ENCODE results near the gene ESYT3. TPM values are rescaled to one million over a fixed set of nuclear protein-coding genes. Genes with fewer than 3 reads are reported as not detected.

ESYT3 gene
- total and polyA plus RNA-seq, 9 of the 15 experiments (the other 6 are each of a cell fraction or from before 2014, with no cell fraction given) = not detected

DNA sequence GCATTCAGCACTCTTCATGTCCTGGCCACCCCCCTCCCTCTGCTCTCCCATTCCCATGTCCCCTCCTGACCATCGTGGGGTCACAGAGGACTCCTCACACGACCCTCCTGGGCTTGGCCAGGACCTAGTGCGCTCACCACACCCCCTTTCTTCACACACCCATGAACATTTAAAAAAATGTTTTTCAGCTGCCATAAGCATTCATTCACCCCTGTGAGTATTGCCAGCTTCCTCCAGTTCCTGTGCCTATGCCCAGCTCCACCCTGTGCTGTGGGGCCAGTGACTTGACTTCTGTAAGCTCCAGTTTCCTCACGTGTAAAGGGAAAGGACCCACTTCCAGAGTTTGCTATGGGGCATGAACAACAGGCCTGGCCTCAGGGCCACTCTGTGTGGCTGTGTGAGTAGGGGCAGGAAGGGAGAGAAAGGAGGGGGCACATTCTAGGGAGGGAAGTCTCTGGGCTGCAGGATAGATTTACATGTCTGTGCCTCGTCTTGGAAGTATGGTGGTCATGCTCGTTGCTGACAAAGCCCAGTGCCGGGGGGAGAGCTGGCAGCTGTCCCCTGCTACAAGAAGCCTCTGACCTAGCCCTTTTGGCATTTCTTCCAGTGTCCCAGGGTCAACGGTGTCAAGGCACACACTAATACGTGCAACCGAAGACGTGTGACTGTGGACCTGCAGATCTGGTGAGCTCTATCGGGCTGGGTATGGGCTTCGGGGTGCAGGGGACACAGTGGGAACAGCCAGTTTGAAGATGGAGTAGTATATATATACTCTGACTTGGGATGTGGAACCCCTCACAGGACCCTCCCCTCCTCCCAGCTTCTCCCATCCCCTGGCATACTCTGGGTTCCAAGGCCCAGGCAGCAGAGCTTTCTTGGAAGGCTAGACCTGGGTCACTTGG lies 22.8 kb downstream of the ESYT3 start:
- no peaks in the 10 kb centered on the region for H3K36me3 ChIP-seq (ENCODE audit: control insufficient read depth, insufficient read depth, low read length)
- H4K20me1 ChIP-seq (replicated peaks; ENCODE audit: control insufficient read depth, insufficient read depth, low read length) = 0 out of 2 replicates have a peak, but pooled peaks cover 4% of the 10 kb centered on the region
- no peak for FAIRE-seq
- ChIA-PET POLR2A (interaction anchor here (0.6 kb wide), 3 partner anchors 34 to 1804 kb away, joined by 3 read pairs; no protein-coding TSS in a partner anchor), CTCF (ENCODE audit: low intra/inter-chr PET ratio) (no interaction called here)
- TF ChIP-seq CHD2 (IDR thresholded peaks at IDR 0.05; ENCODE audit: low read depth, low read length) = no peak
- TF ChIP-seq U2AF1 (optimal IDR thresholded peaks at IDR 0.05; ENCODE audit: low read depth, low read length) = no peak
- no peak for TF ChIP-seq POLR2AphosphoS5 (IDR thresholded peaks at IDR 0.05; ENCODE audit: control insufficient read depth, insufficient read depth, low read depth, low read length)
- H3K27me3 ChIP-seq (ENCODE audit: control insufficient read depth in 2 of 2, insufficient read depth in 2 of 2, low read length in 2 of 2) = peaks cover 0 to 48% of the 10 kb centered on the region in 2 experiments; a peak in 3 of 5 replicates
- intact Hi-C loops (cut with micrococcal nuclease) (no loop called here), in situ Hi-C loops (cut with MboI) (no loop called here)
- no peak for ATAC-seq
- H3K79me2 ChIP-seq (ENCODE audit: control insufficient read depth, insufficient read depth, low read length) = no peaks in the 10 kb centered on the region
- H2AFZ ChIP-seq (ENCODE audit: low read depth, low read length) = no peak overlapping the region
- no peaks in the 10 kb centered on the region for H3K9me3 ChIP-seq (replicated peaks; ENCODE audit: control insufficient read depth, insufficient read depth, low read depth, low read length)
- peaks cover 0 to 4% of the 10 kb centered on the region in 2 experiments; a peak in 2 of 5 replicates for H3K4me1 ChIP-seq (replicated peaks in 1 of 2; ENCODE audit: control insufficient read depth in 2 of 2, insufficient read depth in 2 of 2, low read length in 2 of 2)
- no peak overlapping the region for H3K4me3 ChIP-seq
- H3K9me1 ChIP-seq (ENCODE audit: control insufficient read depth, insufficient read depth, low read length) = no peaks in the 10 kb centered on the region
- 9% methylated on average over 12 of the region's 13 CpGs for WGBS (ENCODE audit: insufficient coverage, low coverage, missing lambda C conversion rate)
- H3K27ac ChIP-seq (ENCODE audit: extremely low read depth, low read depth, low read length) = no peak overlapping the region
- no peak for DNase-seq (ENCODE audit: extremely low read depth in 1 of 4, low spot score in 3 of 4)
- no peak overlapping the region for H3K9ac ChIP-seq (ENCODE audit: insufficient read depth in 1 of 2, low read depth in 2 of 2, low read length in 2 of 2)
- H3K4me2 ChIP-seq (ENCODE audit: insufficient read depth, low read length) = no peak overlapping the region
- BruUV-seq (replicated peaks) = no TSS peak

Data from K562 (cell line).